GM18873 (cell line): ENCODE data around the gene RPP25.

ENCODE experiments used
- ATAC-seq: cut with Tn5 transposase; IDR thresholded peaks from one replicate; pipeline ENCODE4 v1.9.1; 2021; ENCODE audit warnings: mild to moderate bottlenecking, moderate library complexity, moderate number of reproducible peaks; ENCODE audit not compliant: unreplicated experiment, low FRiP score

Gene RPP25, protein sequence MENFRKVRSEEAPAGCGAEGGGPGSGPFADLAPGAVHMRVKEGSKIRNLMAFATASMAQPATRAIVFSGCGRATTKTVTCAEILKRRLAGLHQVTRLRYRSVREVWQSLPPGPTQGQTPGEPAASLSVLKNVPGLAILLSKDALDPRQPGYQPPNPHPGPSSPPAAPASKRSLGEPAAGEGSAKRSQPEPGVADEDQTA

DNA sequence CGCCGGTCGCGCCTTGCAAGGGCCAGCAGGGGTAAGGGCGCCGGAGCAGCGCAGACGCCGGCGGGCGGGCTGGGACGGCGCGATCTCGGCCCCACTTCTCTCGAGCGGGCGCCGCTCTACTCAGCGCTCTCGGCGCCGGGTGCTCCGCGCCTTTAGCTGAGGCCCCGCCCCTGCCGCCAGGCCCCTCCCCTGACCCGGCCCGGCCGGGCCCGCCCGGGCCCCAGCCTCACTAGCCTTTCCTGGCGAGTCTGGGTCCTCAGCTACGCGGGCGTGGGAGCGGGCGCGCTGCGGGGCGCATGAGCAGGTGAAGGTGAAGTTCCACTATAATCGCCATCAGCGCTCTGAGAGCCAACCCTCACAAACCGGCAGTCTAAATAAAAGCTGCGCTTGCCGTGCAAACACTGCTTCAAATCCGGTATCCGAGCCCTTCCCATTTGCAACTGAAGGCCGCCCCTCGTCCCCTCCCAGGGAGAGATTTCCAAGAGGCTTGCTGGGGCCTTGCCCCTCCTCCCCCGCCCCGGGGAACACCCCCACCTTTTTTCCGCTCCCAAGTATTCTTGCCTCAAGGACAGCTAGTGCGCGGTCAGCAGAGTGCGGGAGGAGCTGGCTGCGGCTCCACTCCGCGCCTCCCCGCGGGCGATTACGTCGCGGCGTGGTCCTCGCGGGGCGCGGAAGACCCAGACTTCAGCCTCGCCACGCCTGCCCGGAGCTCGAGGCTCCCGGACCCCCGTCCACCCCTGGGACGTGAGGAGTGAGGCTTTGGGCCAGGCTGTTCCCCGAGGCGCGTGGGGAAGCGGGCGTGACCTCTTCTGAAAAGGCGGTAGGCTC is at the start of gene RPP25:
RPP25 (minus strand) TSS at position 125 of the 828 bp plus-strand sequence. CDS start 189 bp downstream, outside the sequence.
- no peak for ATAC-seq

- ATAC-seq: no peak
Measured at GRCh38 chr15:75002398-75002797, 45.8 kb upstream of the RPP25 start.

DNA sequence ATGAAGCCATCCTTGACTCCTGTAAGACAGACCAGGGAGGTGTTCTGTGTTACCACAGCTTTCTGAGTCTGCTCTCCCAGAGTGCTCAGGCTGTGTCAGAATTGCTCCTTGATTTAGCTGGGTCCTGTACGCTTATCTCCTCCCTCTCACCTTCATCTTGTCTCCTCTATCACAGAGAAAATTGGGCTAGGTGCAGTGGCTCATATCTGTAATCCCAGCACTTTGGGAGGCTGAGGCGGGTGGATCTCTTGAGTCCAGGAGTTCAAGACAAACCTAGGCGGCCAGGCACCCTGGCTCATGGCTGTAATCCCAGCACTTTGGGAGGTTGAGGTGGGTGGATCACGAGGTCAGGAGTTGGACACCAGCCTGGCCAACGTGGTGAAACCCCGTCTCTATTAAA is 44.7 kb upstream of the RPP25 start:
- no peak for ATAC-seq

- ATAC-seq: no peak
Measured at GRCh38 chr15:74997543-74997942, 41.0 kb upstream of the RPP25 start.

DNA sequence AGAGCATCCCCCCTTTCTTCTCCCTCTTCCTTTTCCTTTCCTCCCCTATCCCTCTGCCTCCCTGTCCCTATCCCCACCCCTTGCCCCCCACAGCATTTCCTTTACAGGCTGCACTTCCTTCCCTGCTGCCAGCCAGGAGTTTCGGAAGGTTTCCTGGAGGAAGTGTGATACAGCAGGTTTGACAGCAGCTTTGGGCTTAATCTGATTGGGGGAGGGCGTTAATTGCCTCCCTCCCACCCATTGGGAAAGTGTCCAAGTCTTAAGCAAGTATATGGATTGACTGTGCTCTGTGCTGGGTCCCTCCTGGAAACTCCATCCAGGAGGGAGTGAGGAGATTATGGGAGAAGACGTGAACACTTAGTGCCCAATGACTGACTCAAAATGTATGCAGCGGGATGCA is 40.6 kb upstream of the RPP25 start:
- no peak for ATAC-seq

- no peak for ATAC-seq
Measured at GRCh38 chr15:74995779-74996765, 39.5 kb upstream of the RPP25 start.

DNA sequence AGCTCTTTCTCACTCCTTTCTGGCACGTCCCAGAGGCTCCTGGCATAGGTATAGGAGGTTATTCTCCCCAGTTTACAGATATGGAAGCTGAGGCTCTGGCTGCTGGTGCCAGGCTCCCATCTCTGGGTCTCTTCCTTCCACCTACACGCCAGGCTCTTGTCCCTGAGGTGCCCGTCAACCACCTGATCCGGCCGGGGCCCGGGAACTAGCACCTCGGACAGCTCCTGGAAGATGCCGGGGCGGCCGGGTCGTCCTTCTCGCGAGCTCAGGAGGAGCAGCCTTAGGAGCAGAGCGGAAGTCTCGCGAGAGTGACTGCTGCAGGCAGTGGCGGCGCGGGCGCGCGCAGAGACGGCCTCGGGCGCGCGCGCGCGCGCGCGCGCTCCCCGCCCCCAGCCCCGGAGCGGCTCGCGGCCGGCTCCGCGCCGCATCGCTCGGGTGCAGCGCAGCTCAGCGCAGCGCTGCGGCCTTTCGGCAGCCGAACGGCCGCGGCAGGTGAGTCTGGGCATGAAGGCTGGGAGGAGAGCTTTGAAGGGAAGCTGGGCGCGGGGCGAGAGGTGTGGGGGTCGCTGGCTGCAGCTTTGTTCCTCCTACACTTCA is 38.7 kb upstream of the RPP25 start, which contains the start of gene SCAMP5:
SCAMP5 (plus strand) TSS at position 382 of the 597 bp plus-strand sequence. CDS start 16,277 bp downstream, outside the sequence.
- ATAC-seq: peak; percentile 47

DNA sequence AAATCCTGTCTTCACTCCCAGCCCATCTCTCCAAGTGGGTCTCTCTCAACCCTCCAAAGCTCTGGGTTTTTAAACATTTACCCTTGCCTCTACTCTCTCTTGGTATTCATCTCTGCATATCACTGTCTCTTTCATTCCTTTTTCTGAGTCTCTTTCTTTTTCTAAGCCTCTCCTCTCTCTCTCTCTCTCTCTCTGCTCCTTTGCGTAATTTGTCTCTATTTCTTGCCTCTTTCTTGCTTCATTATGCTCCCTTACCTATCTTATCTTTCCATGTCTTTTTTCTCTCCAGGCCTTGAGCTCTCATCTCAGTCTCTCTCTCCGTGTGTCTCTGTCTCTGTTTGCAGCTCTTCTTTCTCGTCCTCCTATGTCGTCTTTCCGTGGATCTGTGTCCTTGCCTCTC is 38.1 kb upstream of the RPP25 start:
- no peak for ATAC-seq

- ATAC-seq: no peak
Measured at GRCh38 chr15:74994236-74994635, 37.7 kb upstream of the RPP25 start.

DNA sequence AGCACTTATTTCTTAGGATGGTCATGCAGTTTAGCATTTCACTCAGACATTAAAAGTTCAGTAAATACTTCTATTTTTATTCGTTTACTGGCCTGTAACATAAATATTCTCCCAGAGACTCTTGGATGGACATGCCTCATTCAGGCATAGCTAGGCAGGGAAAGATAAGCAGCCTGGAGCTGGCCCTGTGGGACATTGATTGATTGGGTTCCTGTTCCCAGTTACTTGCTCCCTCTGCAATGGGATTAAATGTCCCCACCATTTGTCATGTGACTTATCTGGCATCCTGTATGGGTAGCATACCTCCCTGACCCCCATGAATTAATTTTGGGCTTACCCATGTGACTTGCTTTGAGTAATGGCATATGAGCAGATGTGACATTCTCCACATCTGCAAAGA is 36.0 kb upstream of the RPP25 start:
- ATAC-seq: no peak

GRCh38 chr15:74989527-74989926 is 33.0 kb upstream of the RPP25 start:
- no peak for ATAC-seq

DNA sequence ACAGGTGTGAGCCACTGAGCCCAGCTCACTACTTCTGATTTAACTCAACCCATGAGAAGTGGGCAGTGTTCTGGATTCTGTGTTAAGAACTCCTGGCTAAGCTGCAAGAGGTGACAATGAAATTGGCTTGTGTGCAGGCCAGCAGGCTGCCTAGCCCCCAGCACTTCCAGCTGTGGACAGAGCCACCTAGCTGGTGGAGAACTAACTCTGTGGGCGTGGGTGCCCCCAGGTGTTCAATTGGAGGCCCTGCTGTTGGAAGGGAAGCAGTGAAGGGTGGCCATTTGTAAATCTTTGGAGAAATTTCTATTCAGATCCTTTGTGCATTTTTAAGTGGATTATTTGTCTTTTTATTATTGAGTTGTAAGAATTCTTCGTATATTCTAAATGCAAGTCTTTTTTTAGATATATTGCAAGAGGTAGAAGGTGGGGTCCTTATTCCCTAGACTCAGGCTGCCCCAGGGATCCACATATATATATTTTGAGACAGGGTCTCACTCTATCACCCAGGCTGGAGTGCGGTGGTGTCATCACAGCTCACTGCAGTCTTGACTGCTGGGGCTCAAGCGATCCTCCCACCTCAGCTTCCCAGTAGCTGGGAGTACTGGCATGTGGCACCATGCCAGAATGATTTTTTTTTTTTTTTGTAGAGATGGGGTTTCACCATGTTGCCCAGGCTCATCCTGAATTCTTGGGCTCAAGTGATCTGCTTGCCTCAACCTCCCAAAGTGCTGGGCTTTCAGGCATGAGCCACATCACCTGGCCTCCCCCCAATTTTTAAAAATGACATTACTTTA is 31.6 kb upstream of the RPP25 start:
- ATAC-seq: no peak

- ATAC-seq: no peak
Measured at GRCh38 chr15:74983725-74984231, 27.2 kb upstream of the RPP25 start.

GRCh38 chr15:74982183-74982582 is 25.6 kb upstream of the RPP25 start:
- ATAC-seq: no peak

DNA sequence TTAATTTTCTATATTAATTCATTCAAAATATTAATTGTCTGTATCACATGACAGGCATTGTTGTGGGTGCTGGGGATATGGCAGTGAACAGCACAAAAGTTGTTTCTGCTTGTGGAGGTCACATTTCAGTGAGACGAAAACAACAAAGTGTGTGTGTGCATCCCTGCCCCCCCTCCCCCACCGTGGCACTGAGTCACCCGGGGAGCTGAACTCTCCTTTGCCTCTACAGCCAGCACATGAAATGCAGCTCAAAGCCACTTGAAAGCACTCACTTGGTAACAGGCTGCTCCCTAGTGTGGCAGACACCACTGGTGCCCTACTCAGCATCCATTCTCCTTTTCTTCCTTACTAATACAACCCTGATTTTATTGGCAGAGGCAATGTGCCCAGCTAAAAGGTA is 21.9 kb upstream of the RPP25 start:
- ATAC-seq: no peak

GRCh38 chr15:74978077-74978476 is 21.5 kb upstream of the RPP25 start:
- ATAC-seq: no peak

DNA sequence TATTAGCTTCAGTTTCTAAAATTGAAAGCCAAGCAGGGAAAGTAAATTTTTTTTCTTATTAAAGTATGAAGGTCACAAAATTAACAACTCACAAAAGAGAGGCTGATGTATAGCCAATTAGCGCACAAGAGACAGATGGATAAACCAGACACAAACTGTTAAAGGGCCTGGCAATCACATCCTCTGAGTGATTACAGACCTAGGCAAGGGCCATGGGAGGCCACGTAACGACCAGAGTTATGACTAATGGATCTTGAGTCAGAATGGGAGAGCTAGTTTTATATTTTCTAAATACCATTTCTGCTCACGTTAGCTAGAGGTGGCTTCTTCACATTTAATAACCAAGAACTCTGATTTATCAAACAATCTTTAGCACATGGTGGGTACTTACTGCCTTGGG is 21.0 kb upstream of the RPP25 start:
- ATAC-seq: no peak

DNA sequence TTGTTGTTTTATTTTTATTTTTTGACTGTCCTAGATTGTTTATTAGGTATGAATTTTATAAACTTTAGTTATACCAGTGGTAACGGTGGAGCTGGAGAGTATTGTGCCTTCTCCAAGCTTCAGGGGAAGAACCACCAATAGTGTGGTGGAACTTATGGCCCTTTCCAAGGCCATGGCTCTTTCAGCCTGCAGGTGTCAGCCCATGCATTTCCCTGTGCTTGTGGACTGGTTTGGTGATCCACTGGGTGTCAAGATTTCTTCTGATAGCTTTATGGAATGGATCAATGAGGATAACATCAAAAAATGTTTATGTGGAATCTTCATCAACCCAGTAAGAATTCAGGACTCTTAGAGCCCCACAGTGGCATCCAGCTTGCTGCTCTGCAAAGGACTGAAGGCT is 19.6 kb upstream of the RPP25 start:
- ATAC-seq: no peak

DNA sequence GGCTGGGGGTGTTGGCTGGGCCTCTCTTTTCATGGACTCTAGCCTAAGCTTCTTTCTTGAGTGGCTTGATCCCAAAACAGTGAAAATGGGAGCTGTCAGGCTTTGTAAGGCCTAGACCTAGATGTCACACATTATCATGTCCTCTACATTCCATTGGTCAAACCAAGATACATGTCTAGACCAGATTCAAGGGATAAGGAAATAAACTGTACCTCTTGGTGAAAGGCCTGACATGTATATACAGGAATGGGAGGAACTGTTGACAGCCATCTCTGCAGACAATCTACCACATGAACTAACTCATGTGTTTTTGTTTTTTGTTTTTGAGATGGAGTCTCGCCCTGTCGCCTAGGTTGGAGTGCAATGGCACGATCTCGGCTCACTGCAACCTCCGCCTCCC is 11.1 kb upstream of the RPP25 start:
- ATAC-seq: no peak
